Tibial nerve (tissue), 3 donors: ENCODE data around the gene TCAF2.
"Not testable (repeated sequence)": the region's sequence is repeated elsewhere in the genome, so short reads cannot be mapped to it uniquely, and the experiment has no call there.

Source experiments
- CTCF ChIP-seq, 5 experiments: fragments of 200-600 bp in 3 of 5; fragments of 450-650 bp in 2 of 5; sonication (generic) in 3 of 5; IDR thresholded peaks; one replicate each; pipeline ENCODE4 v1.5.1; 2016 to 2019; ENCODE audit warnings: antibody characterized with exemption in 5 of 5, mild to moderate bottlenecking in 3 of 5, moderate library complexity in 2 of 5
- POLR2A ChIP-seq, 2 donors: fragments of 450-650 bp; IDR thresholded peaks; one replicate each; pipeline ENCODE4 v1.6.1; 2017; ENCODE audit warnings: antibody characterized with exemption in 2 of 2, mild to moderate bottlenecking in 2 of 2, moderate library complexity in 2 of 2

- not testable (repeated sequence) for TF ChIP-seq CTCF, POLR2A (IDR thresholded peaks at IDR 0.05)
Observed at GRCh38 chr7:143646598-143646997, 25.8 kb downstream of the TCAF2 start.
